HepG2 (cell line): Measurements from ENCODE around the gene ARHGAP9. TPM values are rescaled to one million over a fixed set of nuclear protein-coding genes. Genes with fewer than 3 reads are reported as not detected.

Experiments
- ATF4 ChIP-seq, 2 experiments: fragments of 450-650 bp in 1 of 2; sonication (generic) in 1 of 2; formaldehyde crosslinking; IDR thresholded peaks; 2 replicates each; pipeline versions ENCODE4 v1.5.0 to v1.8.0; 2020 to 2022; ENCODE audit warnings: mild to moderate bottlenecking in 1 of 2, missing genetic modification reagents in 1 of 2
- BRD4 ChIP-seq: sonication (generic); formaldehyde crosslinking; IDR thresholded peaks from 2 replicates; pipeline ENCODE4 v1.4.0; 2020; ENCODE audit warnings: missing genetic modification reagents
- FOXC1 ChIP-seq: sonication (generic); formaldehyde crosslinking; IDR thresholded peaks from 2 replicates; pipeline ENCODE4 v1.8.0; 2022; ENCODE audit warnings: mild to moderate bottlenecking, missing genetic modification reagents, borderline replicate concordance
- TRIM22 ChIP-seq: fragments of 450-650 bp; IDR thresholded peaks from 2 replicates; pipeline ENCODE4 v1.6.1; 2017
- ZBTB38 ChIP-seq: sonication (generic); formaldehyde crosslinking; IDR thresholded peaks from 2 replicates; pipeline ENCODE4 v1.5.1; 2020; ENCODE audit warnings: mild to moderate bottlenecking, missing genetic modification reagents
- ZNF605 ChIP-seq: sonication (generic); formaldehyde crosslinking; IDR thresholded peaks from 2 replicates; pipeline ENCODE4 v1.8.0; 2022; ENCODE audit warnings: mild to moderate bottlenecking, missing genetic modification reagents
- ZNF713 ChIP-seq: sonication (generic); formaldehyde crosslinking; IDR thresholded peaks from 2 replicates; pipeline ENCODE4 v1.4.0; 2020; ENCODE audit warnings: mild to moderate bottlenecking, missing genetic modification reagents
- ZNF878 ChIP-seq: sonication (generic); formaldehyde crosslinking; IDR thresholded peaks from 2 replicates; pipeline ENCODE4 v1.8.1; 2023; ENCODE audit warnings: mild to moderate bottlenecking, missing genetic modification reagents, moderate library complexity
- polyA plus RNA-seq, 8 experiments: library from polyadenylated mRNA; depleted of rRNA in 3 of 8; stranded (reverse) in 7 of 8; unstranded in 1 of 8; fragments of >200 nt; fragmentation: Illumina TruSeq in 4 of 8; extraction: Trizol in 4 of 8; gene quantifications; 2 replicates each; pipeline versions ENCODE4 v1.2.1 to v1.2.3, GENCODE V29; 2011 to 2016; ENCODE audit warnings: low read depth in 4 of 8, missing spikeins in 1 of 8, mixed read lengths in 1 of 8; ENCODE audit not compliant: insufficient read depth in 1 of 8
- total RNA-seq, 5 experiments: library from RNA; depleted of rRNA; stranded (reverse); fragments of >200 nt; fragmentation: Illumina TruSeq; extraction: Trizol; gene quantifications; 2 replicates each; pipeline ENCODE4 v1.2.3, GENCODE V29; 2016; ENCODE audit warnings: low read depth in 1 of 5
- TF ChIP-seq, protein P1 (sequence below): sonication (generic); formaldehyde crosslinking; IDR thresholded peaks from 2 replicates; pipeline ENCODE4 v1.8.0; 2022; ENCODE audit warnings: mild to moderate bottlenecking, missing genetic modification reagents
- TF ChIP-seq, protein P2 (sequence below): sonication (generic); formaldehyde crosslinking; conservative IDR thresholded peaks from 2 replicates; pipeline ENCODE4 v1.5.0; 2020; ENCODE audit warnings: missing genetic modification reagents
- TF ChIP-seq, protein P3 (sequence below): sonication (generic); formaldehyde crosslinking; IDR thresholded peaks from 2 replicates; pipeline ENCODE4 v1.8.1; 2023; ENCODE audit warnings: missing genetic modification reagents, mild to moderate bottlenecking, borderline replicate concordance
- TF ChIP-seq, protein P4 (sequence below): sonication (generic); formaldehyde crosslinking; IDR thresholded peaks from 2 replicates; pipeline ENCODE4 v1.4.0; 2020; ENCODE audit warnings: missing genetic modification reagents

Gene ARHGAP9
- total and polyA plus RNA-seq, 2 of the 13 experiments (the other 11 are each of a cell fraction or from before 2014, with no cell fraction given): 0.18 to 1.2 TPM

- TF ChIP-seq, protein P1, sequence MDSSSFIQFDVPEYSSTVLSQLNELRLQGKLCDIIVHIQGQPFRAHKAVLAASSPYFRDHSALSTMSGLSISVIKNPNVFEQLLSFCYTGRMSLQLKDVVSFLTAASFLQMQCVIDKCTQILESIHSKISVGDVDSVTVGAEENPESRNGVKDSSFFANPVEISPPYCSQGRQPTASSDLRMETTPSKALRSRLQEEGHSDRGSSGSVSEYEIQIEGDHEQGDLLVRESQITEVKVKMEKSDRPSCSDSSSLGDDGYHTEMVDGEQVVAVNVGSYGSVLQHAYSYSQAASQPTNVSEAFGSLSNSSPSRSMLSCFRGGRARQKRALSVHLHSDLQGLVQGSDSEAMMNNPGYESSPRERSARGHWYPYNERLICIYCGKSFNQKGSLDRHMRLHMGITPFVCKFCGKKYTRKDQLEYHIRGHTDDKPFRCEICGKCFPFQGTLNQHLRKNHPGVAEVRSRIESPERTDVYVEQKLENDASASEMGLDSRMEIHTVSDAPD: 0 out of 2 replicates have a peak, but pooled peaks have one; percentile 72
- TF ChIP-seq, protein P2, sequence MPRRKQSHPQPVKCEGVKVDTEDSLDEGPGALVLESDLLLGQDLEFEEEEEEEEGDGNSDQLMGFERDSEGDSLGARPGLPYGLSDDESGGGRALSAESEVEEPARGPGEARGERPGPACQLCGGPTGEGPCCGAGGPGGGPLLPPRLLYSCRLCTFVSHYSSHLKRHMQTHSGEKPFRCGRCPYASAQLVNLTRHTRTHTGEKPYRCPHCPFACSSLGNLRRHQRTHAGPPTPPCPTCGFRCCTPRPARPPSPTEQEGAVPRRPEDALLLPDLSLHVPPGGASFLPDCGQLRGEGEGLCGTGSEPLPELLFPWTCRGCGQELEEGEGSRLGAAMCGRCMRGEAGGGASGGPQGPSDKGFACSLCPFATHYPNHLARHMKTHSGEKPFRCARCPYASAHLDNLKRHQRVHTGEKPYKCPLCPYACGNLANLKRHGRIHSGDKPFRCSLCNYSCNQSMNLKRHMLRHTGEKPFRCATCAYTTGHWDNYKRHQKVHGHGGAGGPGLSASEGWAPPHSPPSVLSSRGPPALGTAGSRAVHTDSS (CRISPR knock-in tag): no peak
- TF ChIP-seq ZNF605: peak; percentile 71; the same call in 1 of the 2 replicates
- no peak for TF ChIP-seq TRIM22
- TF ChIP-seq, protein P3, sequence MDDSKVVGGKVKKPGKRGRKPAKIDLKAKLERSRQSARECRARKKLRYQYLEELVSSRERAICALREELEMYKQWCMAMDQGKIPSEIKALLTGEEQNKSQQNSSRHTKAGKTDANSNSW (CRISPR knock-in tag): peak; percentile 35; the same call in 1 of the 2 replicates
- peak; percentile 42; the same call in 1 of the 2 replicates for TF ChIP-seq ZBTB38
- TF ChIP-seq FOXC1 (CRISPR knock-in tag): peak; percentile 46; the same call in 1 of the 2 replicates
- TF ChIP-seq ZNF878 (CRISPR knock-in tag): no peak
- TF ChIP-seq, protein P4, sequence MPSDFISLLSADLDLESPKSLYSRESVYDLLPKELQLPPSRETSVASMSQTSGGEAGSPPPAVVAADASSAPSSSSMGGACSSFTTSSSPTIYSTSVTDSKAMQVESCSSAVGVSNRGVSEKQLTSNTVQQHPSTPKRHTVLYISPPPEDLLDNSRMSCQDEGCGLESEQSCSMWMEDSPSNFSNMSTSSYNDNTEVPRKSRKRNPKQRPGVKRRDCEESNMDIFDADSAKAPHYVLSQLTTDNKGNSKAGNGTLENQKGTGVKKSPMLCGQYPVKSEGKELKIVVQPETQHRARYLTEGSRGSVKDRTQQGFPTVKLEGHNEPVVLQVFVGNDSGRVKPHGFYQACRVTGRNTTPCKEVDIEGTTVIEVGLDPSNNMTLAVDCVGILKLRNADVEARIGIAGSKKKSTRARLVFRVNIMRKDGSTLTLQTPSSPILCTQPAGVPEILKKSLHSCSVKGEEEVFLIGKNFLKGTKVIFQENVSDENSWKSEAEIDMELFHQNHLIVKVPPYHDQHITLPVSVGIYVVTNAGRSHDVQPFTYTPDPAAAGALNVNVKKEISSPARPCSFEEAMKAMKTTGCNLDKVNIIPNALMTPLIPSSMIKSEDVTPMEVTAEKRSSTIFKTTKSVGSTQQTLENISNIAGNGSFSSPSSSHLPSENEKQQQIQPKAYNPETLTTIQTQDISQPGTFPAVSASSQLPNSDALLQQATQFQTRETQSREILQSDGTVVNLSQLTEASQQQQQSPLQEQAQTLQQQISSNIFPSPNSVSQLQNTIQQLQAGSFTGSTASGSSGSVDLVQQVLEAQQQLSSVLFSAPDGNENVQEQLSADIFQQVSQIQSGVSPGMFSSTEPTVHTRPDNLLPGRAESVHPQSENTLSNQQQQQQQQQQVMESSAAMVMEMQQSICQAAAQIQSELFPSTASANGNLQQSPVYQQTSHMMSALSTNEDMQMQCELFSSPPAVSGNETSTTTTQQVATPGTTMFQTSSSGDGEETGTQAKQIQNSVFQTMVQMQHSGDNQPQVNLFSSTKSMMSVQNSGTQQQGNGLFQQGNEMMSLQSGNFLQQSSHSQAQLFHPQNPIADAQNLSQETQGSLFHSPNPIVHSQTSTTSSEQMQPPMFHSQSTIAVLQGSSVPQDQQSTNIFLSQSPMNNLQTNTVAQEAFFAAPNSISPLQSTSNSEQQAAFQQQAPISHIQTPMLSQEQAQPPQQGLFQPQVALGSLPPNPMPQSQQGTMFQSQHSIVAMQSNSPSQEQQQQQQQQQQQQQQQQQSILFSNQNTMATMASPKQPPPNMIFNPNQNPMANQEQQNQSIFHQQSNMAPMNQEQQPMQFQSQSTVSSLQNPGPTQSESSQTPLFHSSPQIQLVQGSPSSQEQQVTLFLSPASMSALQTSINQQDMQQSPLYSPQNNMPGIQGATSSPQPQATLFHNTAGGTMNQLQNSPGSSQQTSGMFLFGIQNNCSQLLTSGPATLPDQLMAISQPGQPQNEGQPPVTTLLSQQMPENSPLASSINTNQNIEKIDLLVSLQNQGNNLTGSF (CRISPR knock-in tag): no peak
- peak; percentile 43; the same call in 1 of the 2 replicates for TF ChIP-seq BRD4 (CRISPR knock-in tag)
- no peak for TF ChIP-seq ZNF713 (CRISPR knock-in tag)
- peak; percentile 46 to 99; a peak in 3 of 4 replicates for TF ChIP-seq ATF4 (CRISPR knock-in tag; IDR thresholded peaks at IDR 0.05)
Measured at GRCh38 chr12:57454566-57455373, 24.9 kb downstream of the ARHGAP9 start, which contains the start of gene INHBE (continued).
